Prostate gland (tissue), 2 donors: ENCODE data around the gene C16orf89. TPM values are rescaled to one million over a fixed set of nuclear protein-coding genes. Genes with fewer than 3 reads are reported as not detected.

Source experiments
- DNase-seq: peaks from one replicate; pipeline ENCODE4 v3.0.0-alpha.2; 2019; ENCODE audit warnings: low spot score
- H3K27ac ChIP-seq, 2 donors: fragments of 200-600 bp; sonication (generic); 2 replicates each; pipeline ENCODE4 v1.5.1; 2017 to 2019
- H3K27me3 ChIP-seq: fragments of 200-600 bp; sonication (generic); replicated peaks from 2 replicates; pipeline ENCODE4 v1.5.1; 2019; ENCODE audit not compliant: insufficient read depth
- H3K36me3 ChIP-seq, 2 donors: fragments of 200-600 bp; sonication (generic); 1 replicate in 1 of 2; 2 replicates in 1 of 2; pipeline versions ENCODE4 v1.5.1 to v1.8.1; 2017 to 2019
- H3K4me1 ChIP-seq: fragments of 200-600 bp; sonication (generic); replicated peaks from 2 replicates; pipeline ENCODE4 v1.5.1; 2019
- H3K4me3 ChIP-seq, 2 donors: fragments of 200-600 bp; sonication (generic); 2 replicates each; pipeline ENCODE4 v1.5.1; 2017 to 2019
- H3K9me3 ChIP-seq: fragments of 200-600 bp; sonication (generic); 2 replicates; pipeline ENCODE4 v1.5.1; 2017
- CTCF ChIP-seq, 4 experiments: fragments of 200-600 bp in 2 of 4; fragments of 450-650 bp in 2 of 4; sonication (generic) in 2 of 4; IDR thresholded peaks; 1 replicate in 3 of 4; 2 replicates in 1 of 4; pipeline ENCODE4 v1.5.1; 2016 to 2019; ENCODE audit warnings: antibody characterized with exemption in 4 of 4, mild to moderate bottlenecking in 2 of 4, moderate library complexity in 2 of 4
- POLR2A ChIP-seq: fragments of 450-650 bp; IDR thresholded peaks from one replicate; pipeline ENCODE4 v1.6.1; 2016; ENCODE audit warnings: antibody characterized with exemption, mild to moderate bottlenecking
- POLR2AphosphoS5 ChIP-seq: sonication (generic); formaldehyde crosslinking; IDR thresholded peaks from one replicate; pipeline ENCODE4 v1.6.1; 2017; ENCODE audit warnings: antibody characterized with exemption
- WGBS: methylation state at CpG from one replicate; pipeline ENCODE4 v1.1.5; 2018; 5-methylcytosine and 5-hydroxymethylcytosine counted together
- intact Hi-C: fragments of 100-400 bp; cut with DNase I; formaldehyde crosslinking; loops from one replicate; pipeline ENCODE4 v1.14.2; 2022
- total RNA-seq, 2 donors: library from RNA; depleted of rRNA; stranded (reverse); fragments of >200 nt; gene quantifications; one replicate each; pipeline ENCODE4 v1.1.0, GENCODE V29; 2016

The C16orf89 gene
- total RNA-seq, 2 donors from 2014 or later, result 6.6 to 29.4 TPM

- Histone ChIP-seq H3K27me3 (no peaks in the 10 kb centered on the region), H3K27ac (no peak overlapping the region), H3K9me3 (no peaks in the 10 kb centered on the region), H3K4me1 (no peaks in the 10 kb centered on the region), H3K4me3 (no peak overlapping the region), H3K36me3 (no peaks in the 10 kb centered on the region)
- DNase-seq, result no peak
- WGBS, result 65% methylated on average over 14 of the region's 15 CpGs
- intact Hi-C loops, result no loop called here
- TF ChIP-seq POLR2AphosphoS5, result no peak
- TF ChIP-seq CTCF (IDR thresholded peaks at IDR 0.05), result no peak
- no peak for TF ChIP-seq POLR2A
Measured at GRCh38 chr16:5010576-5011329, 55.0 kb downstream of the C16orf89 start.

- DNase-seq, result no peak
- H3K4me1 ChIP-seq, result no peaks in the 10 kb centered on the region
- intact Hi-C loops, result no loop called here
- no peak for TF ChIP-seq CTCF (IDR thresholded peaks at IDR 0.05)
- TF ChIP-seq POLR2AphosphoS5, result no peak
- no peak for TF ChIP-seq POLR2A
- H3K27ac ChIP-seq, result no peak overlapping the region
- 88% methylated on average over 16 of the region's 18 CpGs for WGBS
- no peak overlapping the region for H3K4me3 ChIP-seq
- no peaks in the 10 kb centered on the region for H3K27me3 ChIP-seq
- H3K36me3 ChIP-seq, result no peaks in the 10 kb centered on the region
- no peaks in the 10 kb centered on the region for H3K9me3 ChIP-seq
Measured at GRCh38 chr16:5008311-5008731, 57.4 kb downstream of the C16orf89 start.

GRCh38 chr16:5007256-5007655 lies 58.5 kb downstream of the C16orf89 start:
- H3K27ac ChIP-seq, result no peak overlapping the region
- 92% methylated on average over 10 of the region's 10 CpGs for WGBS
- no peak for TF ChIP-seq CTCF (IDR thresholded peaks at IDR 0.05)
- no peak overlapping the region for H3K4me3 ChIP-seq
- H3K27me3 ChIP-seq, result no peaks in the 10 kb centered on the region
- no peaks in the 10 kb centered on the region for H3K36me3 ChIP-seq
- no peak for DNase-seq
- intact Hi-C loops, result no loop called here
- no peaks in the 10 kb centered on the region for H3K4me1 ChIP-seq
- H3K9me3 ChIP-seq, result no peaks in the 10 kb centered on the region

GRCh38 chr16:5006348-5007193 lies 59.2 kb downstream of the C16orf89 start:
- intact Hi-C loops, result no loop called here
- Histone ChIP-seq H3K27ac (no peak overlapping the region), H3K4me1 (no peaks in the 10 kb centered on the region), H3K9me3 (no peaks in the 10 kb centered on the region), H3K27me3 (no peaks in the 10 kb centered on the region), H3K4me3 (no peak overlapping the region), H3K36me3 (no peaks in the 10 kb centered on the region)
- DNase-seq, result no peak
- TF ChIP-seq CTCF (IDR thresholded peaks at IDR 0.05), result no peak
- TF ChIP-seq POLR2AphosphoS5, result no peak
- TF ChIP-seq POLR2A, result no peak
- 75% methylated on average over 22 of the region's 22 CpGs for WGBS
